ENCODE measurements around the gene STIL.
A peak's percentile ranks its signal among the peaks of the same experiment; 100 is the strongest.

Gene STIL

GRCh38 chr1:47233186-47233585 lies 80.8 kb downstream of the STIL start:
- DNase-seq (ENCODE audit: low read depth in 1 of 2, low spot score in 1 of 2) = no peak
- Histone ChIP-seq H3K4me3 (replicated peaks; ENCODE audit: insufficient read depth, low read length) (no peak overlapping the region), H3K27me3 (ENCODE audit: insufficient read depth, poor library complexity, severe bottlenecking) (peaks cover 63% of the 10 kb centered on the region), H3K27ac (replicated peaks) (no peak overlapping the region)
- no peak for TF ChIP-seq CTCF (IDR thresholded peaks at IDR 0.05; ENCODE audit: insufficient read depth, low read length)
- TF ChIP-seq GABPA (IDR thresholded peaks at IDR 0.05; ENCODE audit: low read depth) = no peak

GRCh38 chr1:47232187-47232874 lies 81.6 kb downstream of the STIL start, which contains the start of gene TAL1:
Gene TAL1, minus strand, starts transcription at chr1:47232225. Its CDS starts 6,337 bp downstream, at chr1:47225888.
- Histone ChIP-seq H3K4me3 (replicated peaks; ENCODE audit: insufficient read depth, low read length) (peak within 1 kb of the TSS; percentile 30), H3K27ac (replicated peaks) (no peak within 1 kb of the TSS), H3K27me3 (ENCODE audit: insufficient read depth, poor library complexity, severe bottlenecking) (peaks cover 71% of the 10 kb centered on the region)
- TF ChIP-seq POLR2AphosphoS5 (IDR thresholded peaks at IDR 0.05; ENCODE audit: low read depth) (no peak), SPI1 (IDR thresholded peaks at IDR 0.05; ENCODE audit: borderline replicate concordance, low read depth) (no peak), GABPA (IDR thresholded peaks at IDR 0.05; ENCODE audit: low read depth) (no peak), CTCF (IDR thresholded peaks at IDR 0.05; ENCODE audit: insufficient read depth, low read length) (no peak), REST (IDR thresholded peaks at IDR 0.05; ENCODE audit: insufficient replicate concordance, low read depth) (no peak)
- peak in 1 of 2 experiments; percentile 16 for DNase-seq (ENCODE audit: low read depth in 1 of 2, low spot score in 1 of 2)

- TF ChIP-seq CTCF (IDR thresholded peaks at IDR 0.05; ENCODE audit: insufficient read depth, low read length) = no peak
- no peak for TF ChIP-seq REST (IDR thresholded peaks at IDR 0.05; ENCODE audit: insufficient replicate concordance, low read depth)
- TF ChIP-seq POLR2AphosphoS5 (IDR thresholded peaks at IDR 0.05; ENCODE audit: low read depth) = no peak
- Histone ChIP-seq H3K27ac (replicated peaks) (no peak overlapping the region), H3K27me3 (ENCODE audit: insufficient read depth, poor library complexity, severe bottlenecking) (peaks cover 79% of the 10 kb centered on the region), H3K4me3 (replicated peaks; ENCODE audit: insufficient read depth, low read length) (peak overlapping the region; percentile 30)
- peak; percentile 41 to 72 for DNase-seq (ENCODE audit: low read depth in 1 of 2, low spot score in 1 of 2)
These were observed 82.4 kb downstream of the STIL start for GRCh38 chr1:47231301-47232186.
